Osteoblast (primary cell): ENCODE measurements around the gene AGO1. TPM values are rescaled to one million over a fixed set of nuclear protein-coding genes. Genes with fewer than 3 reads are reported as not detected.

ENCODE experiments used
- DNase-seq: peaks from one replicate; pipeline ENCODE4 v3.0.0; 2011; ENCODE audit warnings: low spot score, mixed read lengths; ENCODE audit not compliant: insufficient read length; ENCODE audit errors: missing footprints
- H2AFZ ChIP-seq: 2 replicates; pipeline ENCODE4 v1.6.0; 2011; ENCODE audit warnings: mild to moderate bottlenecking, low read length
- H3K27ac ChIP-seq: 2 replicates; pipeline ENCODE4 v1.5.1; 2011; ENCODE audit warnings: mild to moderate bottlenecking, low read depth, low read length, moderate library complexity
- H3K27me3 ChIP-seq: 2 replicates; pipeline ENCODE4 v1.6.0; 2012; ENCODE audit warnings: mild to moderate bottlenecking, control low read depth, inconsistent platforms, low read length, moderate library complexity; ENCODE audit not compliant: insufficient read depth
- H3K36me3 ChIP-seq: 2 replicates; pipeline ENCODE4 v1.5.1; 2011; ENCODE audit warnings: mild to moderate bottlenecking, low read length, control low read depth, moderate library complexity; ENCODE audit not compliant: insufficient read depth
- H3K4me1 ChIP-seq: 2 replicates; pipeline ENCODE4 v1.5.1; 2011; ENCODE audit warnings: mild to moderate bottlenecking, low read length, control low read depth, moderate library complexity; ENCODE audit not compliant: insufficient read depth
- H3K4me2 ChIP-seq: 2 replicates; pipeline ENCODE4 v1.6.0; 2011; ENCODE audit warnings: mild to moderate bottlenecking, low read length; ENCODE audit not compliant: insufficient read depth
- H3K4me3 ChIP-seq: fragments of 200-600 bp; sonication (generic); 3 replicates; pipeline ENCODE4 v1.5.1; 2012; ENCODE audit warnings: mild to moderate bottlenecking, low read length, inconsistent platforms; ENCODE audit not compliant: insufficient read depth
- H3K79me2 ChIP-seq: 2 replicates; pipeline ENCODE4 v1.6.0; 2012; ENCODE audit warnings: mild to moderate bottlenecking, low read length, control low read depth, inconsistent platforms; ENCODE audit not compliant: insufficient read depth
- H3K9me3 ChIP-seq: 2 replicates; pipeline ENCODE4 v1.5.1; 2011; ENCODE audit warnings: low read depth, low read length, control low read depth
- H4K20me1 ChIP-seq: 2 replicates; pipeline ENCODE4 v1.6.0; 2012; ENCODE audit warnings: mild to moderate bottlenecking, low read length, control low read depth; ENCODE audit not compliant: insufficient read depth
- CTCF ChIP-seq: IDR thresholded peaks from 2 replicates; pipeline ENCODE4 v1.5.1; 2011; ENCODE audit warnings: mild to moderate bottlenecking, low read depth, low read length, moderate library complexity; ENCODE audit errors: extremely low read depth
- total RNA-seq: library from RNA; depleted of rRNA; stranded (reverse); fragments of >200 nt; gene quantifications from 2 replicates; pipeline ENCODE4 v1.2.3, GENCODE V29; 2012

AGO1 gene
- total RNA-seq, 1 donor, result 20.6 TPM

- H2AFZ ChIP-seq, result no peak overlapping the region
- no peak overlapping the region for H3K27ac ChIP-seq
- no peaks in the 10 kb centered on the region for H3K9me3 ChIP-seq
- no peaks in the 10 kb centered on the region for H3K27me3 ChIP-seq
- H3K36me3 ChIP-seq, result peaks cover 3% of the 10 kb centered on the region
- DNase-seq, result no peak
- no peaks in the 10 kb centered on the region for H3K4me1 ChIP-seq
- no peak for TF ChIP-seq CTCF
- H3K4me2 ChIP-seq, result no peak overlapping the region
- H3K79me2 ChIP-seq, result no peaks in the 10 kb centered on the region
- no peak overlapping the region for H3K4me3 ChIP-seq
- no peaks in the 10 kb centered on the region for H4K20me1 ChIP-seq
These were observed 22.3 kb upstream of the AGO1 start for GRCh38 chr1:35860696-35861095.

- TF ChIP-seq CTCF, result no peak
- no peaks in the 10 kb centered on the region for H3K9me3 ChIP-seq
- no peaks in the 10 kb centered on the region for H3K36me3 ChIP-seq
- H4K20me1 ChIP-seq, result no peaks in the 10 kb centered on the region
- no peak overlapping the region for H3K27ac ChIP-seq
- no peak overlapping the region for H3K4me2 ChIP-seq
- no peaks in the 10 kb centered on the region for H3K27me3 ChIP-seq
- H3K4me3 ChIP-seq, result no peak overlapping the region
- H3K4me1 ChIP-seq, result no peaks in the 10 kb centered on the region
- DNase-seq, result no peak
- H2AFZ ChIP-seq, result no peak overlapping the region
- H3K79me2 ChIP-seq, result no peaks in the 10 kb centered on the region
These were observed 19.9 kb upstream of the AGO1 start for GRCh38 chr1:35863136-35863535.

GRCh38 chr1:35863881-35864625 is 19.0 kb upstream of the AGO1 start:
- H3K36me3 ChIP-seq, result no peaks in the 10 kb centered on the region
- no peak for TF ChIP-seq CTCF

GRCh38 chr1:35864813-35865212 is 18.2 kb upstream of the AGO1 start:
- no peaks in the 10 kb centered on the region for H3K9me3 ChIP-seq
- no peaks in the 10 kb centered on the region for H3K36me3 ChIP-seq
- no peak overlapping the region for H2AFZ ChIP-seq
- TF ChIP-seq CTCF, result no peak
- no peaks in the 10 kb centered on the region for H3K79me2 ChIP-seq
- H3K4me2 ChIP-seq, result no peak overlapping the region
- H3K4me3 ChIP-seq, result no peak overlapping the region
- H3K27ac ChIP-seq, result no peak overlapping the region
- no peaks in the 10 kb centered on the region for H3K27me3 ChIP-seq
- H4K20me1 ChIP-seq, result no peaks in the 10 kb centered on the region
- DNase-seq, result no peak
- H3K4me1 ChIP-seq, result no peaks in the 10 kb centered on the region

More at GRCh38 chr1:35863881-35864625, 19.0 kb upstream of the AGO1 start:
- Histone ChIP-seq H3K27ac (no peak overlapping the region), H3K4me2 (no peak overlapping the region), H3K9me3 (no peaks in the 10 kb centered on the region), H3K79me2 (no peaks in the 10 kb centered on the region), H2AFZ (no peak overlapping the region), H4K20me1 (no peaks in the 10 kb centered on the region), H3K4me3 (no peak overlapping the region), H3K27me3 (no peaks in the 10 kb centered on the region), H3K4me1 (no peaks in the 10 kb centered on the region)
- no peak for DNase-seq
